ENCODE measurements around the gene HIGD2A. TPM values are rescaled to one million over a fixed set of nuclear protein-coding genes. Genes with fewer than 3 reads are reported as not detected.

Gene HIGD2A
- total and polyA plus RNA-seq, 9 of the 15 experiments (the other 6 are each of a cell fraction or from before 2014, with no cell fraction given), result 94.7 to 264 (median 163) TPM

DNA sequence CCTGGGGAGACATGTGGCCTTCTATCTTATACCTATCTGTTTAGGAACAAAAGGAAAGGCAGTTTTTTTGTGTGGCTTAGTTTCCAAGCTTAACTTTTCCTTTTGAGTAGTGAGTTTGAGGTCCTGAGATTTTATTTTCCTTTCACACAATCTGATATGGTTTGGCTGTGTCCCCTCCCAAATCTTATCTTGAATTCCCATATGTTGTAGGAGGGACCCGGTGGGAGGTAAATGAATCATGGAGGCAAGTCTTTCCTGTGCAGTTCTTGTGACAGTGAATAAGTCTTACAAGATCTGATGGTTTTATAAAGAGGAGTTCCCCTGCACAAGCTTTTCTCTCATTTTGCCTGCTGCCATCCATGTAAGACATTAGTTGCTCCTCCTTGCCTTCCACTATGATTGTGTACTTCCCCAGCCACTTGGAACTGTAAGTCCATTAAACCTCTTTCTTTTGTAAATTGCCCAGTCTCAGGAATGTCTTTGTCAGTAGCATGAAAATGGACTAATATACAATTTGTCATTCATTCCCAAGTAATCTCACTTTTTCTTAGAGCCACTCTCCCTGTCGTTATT is 32.5 kb downstream of the HIGD2A start (continued):
- TF ChIP-seq TEAD1 (CRISPR knock-in tag; IDR thresholded peaks at IDR 0.05) (no peak; a peak in 1 of 4 replicates), SRSF3 (IDR thresholded peaks at IDR 0.05; ENCODE audit: insufficient read depth, low read length) (no peak), KLF1 (tag; IDR thresholded peaks at IDR 0.05) (no peak), NFYB (IDR thresholded peaks at IDR 0.05; ENCODE audit: extremely low read depth, insufficient read length) (no peak), STAT5A (IDR thresholded peaks at IDR 0.05; ENCODE audit: borderline replicate concordance, low read length) (no peak), IRF2 (CRISPR knock-in tag; IDR thresholded peaks at IDR 0.05) (no peak), ZNF589 (CRISPR knock-in tag; IDR thresholded peaks at IDR 0.05; ENCODE audit: low read depth) (no peak), ZNF232 (CRISPR knock-in tag; IDR thresholded peaks at IDR 0.05) (no peak), NR2F6 (CRISPR knock-in tag; IDR thresholded peaks at IDR 0.05) (no peak), ZNF41 (CRISPR knock-in tag; conservative IDR thresholded peaks at IDR 0.05) (no peak), TGIF2 (CRISPR knock-in tag; IDR thresholded peaks at IDR 0.05) (no peak), ZNF143 (CRISPR knock-in tag; IDR thresholded peaks at IDR 0.05) (no peak), MEIS2 (IDR thresholded peaks at IDR 0.05; ENCODE audit: partially characterized antibody) (peak; percentile 35), PRMT5 (CRISPR knock-in tag; IDR thresholded peaks at IDR 0.05) (no peak), ETS2 (tag; IDR thresholded peaks at IDR 0.05; ENCODE audit: borderline replicate concordance, poor library complexity, severe bottlenecking) (no peak), ZFP36 (IDR thresholded peaks at IDR 0.05; ENCODE audit: low read depth, low read length, partially characterized antibody) (peak; percentile 66), RAD51 (IDR thresholded peaks at IDR 0.05; ENCODE audit: borderline replicate concordance, low read depth) (no peak)
- TF ChIP-seq, protein P1, sequence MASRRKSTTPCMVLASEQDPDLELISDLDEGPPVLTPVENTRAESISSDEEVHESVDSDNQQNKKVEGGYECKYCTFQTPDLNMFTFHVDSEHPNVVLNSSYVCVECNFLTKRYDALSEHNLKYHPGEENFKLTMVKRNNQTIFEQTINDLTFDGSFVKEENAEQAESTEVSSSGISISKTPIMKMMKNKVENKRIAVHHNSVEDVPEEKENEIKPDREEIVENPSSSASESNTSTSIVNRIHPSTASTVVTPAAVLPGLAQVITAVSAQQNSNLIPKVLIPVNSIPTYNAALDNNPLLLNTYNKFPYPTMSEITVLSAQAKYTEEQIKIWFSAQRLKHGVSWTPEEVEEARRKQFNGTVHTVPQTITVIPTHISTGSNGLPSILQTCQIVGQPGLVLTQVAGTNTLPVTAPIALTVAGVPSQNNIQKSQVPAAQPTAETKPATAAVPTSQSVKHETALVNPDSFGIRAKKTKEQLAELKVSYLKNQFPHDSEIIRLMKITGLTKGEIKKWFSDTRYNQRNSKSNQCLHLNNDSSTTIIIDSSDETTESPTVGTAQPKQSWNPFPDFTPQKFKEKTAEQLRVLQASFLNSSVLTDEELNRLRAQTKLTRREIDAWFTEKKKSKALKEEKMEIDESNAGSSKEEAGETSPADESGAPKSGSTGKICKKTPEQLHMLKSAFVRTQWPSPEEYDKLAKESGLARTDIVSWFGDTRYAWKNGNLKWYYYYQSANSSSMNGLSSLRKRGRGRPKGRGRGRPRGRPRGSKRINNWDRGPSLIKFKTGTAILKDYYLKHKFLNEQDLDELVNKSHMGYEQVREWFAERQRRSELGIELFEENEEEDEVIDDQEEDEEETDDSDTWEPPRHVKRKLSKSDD (conservative IDR thresholded peaks at IDR 0.05; ENCODE audit: low read length), result no peak
- TF ChIP-seq, protein P2, sequence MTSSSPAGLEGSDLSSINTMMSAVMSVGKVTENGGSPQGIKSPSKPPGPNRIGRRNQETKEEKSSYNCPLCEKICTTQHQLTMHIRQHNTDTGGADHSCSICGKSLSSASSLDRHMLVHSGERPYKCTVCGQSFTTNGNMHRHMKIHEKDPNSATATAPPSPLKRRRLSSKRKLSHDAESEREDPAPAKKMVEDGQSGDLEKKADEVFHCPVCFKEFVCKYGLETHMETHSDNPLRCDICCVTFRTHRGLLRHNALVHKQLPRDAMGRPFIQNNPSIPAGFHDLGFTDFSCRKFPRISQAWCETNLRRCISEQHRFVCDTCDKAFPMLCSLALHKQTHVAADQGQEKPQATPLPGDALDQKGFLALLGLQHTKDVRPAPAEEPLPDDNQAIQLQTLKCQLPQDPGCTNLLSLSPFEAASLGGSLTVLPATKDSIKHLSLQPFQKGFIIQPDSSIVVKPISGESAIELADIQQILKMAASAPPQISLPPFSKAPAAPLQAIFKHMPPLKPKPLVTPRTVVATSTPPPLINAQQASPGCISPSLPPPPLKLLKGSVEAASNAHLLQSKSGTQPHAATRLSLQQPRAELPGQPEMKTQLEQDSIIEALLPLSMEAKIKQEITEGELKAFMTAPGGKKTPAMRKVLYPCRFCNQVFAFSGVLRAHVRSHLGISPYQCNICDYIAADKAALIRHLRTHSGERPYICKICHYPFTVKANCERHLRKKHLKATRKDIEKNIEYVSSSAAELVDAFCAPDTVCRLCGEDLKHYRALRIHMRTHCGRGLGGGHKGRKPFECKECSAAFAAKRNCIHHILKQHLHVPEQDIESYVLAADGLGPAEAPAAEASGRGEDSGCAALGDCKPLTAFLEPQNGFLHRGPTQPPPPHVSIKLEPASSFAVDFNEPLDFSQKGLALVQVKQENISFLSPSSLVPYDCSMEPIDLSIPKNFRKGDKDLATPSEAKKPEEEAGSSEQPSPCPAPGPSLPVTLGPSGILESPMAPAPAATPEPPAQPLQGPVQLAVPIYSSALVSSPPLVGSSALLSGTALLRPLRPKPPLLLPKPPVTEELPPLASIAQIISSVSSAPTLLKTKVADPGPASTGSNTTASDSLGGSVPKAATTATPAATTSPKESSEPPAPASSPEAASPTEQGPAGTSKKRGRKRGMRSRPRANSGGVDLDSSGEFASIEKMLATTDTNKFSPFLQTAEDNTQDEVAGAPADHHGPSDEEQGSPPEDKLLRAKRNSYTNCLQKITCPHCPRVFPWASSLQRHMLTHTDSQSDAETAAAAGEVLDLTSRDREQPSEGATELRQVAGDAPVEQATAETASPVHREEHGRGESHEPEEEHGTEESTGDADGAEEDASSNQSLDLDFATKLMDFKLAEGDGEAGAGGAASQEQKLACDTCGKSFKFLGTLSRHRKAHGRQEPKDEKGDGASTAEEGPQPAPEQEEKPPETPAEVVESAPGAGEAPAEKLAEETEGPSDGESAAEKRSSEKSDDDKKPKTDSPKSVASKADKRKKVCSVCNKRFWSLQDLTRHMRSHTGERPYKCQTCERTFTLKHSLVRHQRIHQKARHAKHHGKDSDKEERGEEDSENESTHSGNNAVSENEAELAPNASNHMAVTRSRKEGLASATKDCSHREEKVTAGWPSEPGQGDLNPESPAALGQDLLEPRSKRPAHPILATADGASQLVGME (CRISPR knock-in tag; IDR thresholded peaks at IDR 0.05), result no peak
- TF ChIP-seq, protein P3, sequence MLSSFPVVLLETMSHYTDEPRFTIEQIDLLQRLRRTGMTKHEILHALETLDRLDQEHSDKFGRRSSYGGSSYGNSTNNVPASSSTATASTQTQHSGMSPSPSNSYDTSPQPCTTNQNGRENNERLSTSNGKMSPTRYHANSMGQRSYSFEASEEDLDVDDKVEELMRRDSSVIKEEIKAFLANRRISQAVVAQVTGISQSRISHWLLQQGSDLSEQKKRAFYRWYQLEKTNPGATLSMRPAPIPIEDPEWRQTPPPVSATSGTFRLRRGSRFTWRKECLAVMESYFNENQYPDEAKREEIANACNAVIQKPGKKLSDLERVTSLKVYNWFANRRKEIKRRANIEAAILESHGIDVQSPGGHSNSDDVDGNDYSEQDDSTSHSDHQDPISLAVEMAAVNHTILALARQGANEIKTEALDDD (IDR thresholded peaks at IDR 0.05), result no peak
